Posterior vena cava (tissue), 2 donors: ENCODE results near the gene FEV. TPM values are rescaled to one million over a fixed set of nuclear protein-coding genes. Genes with fewer than 3 reads are reported as not detected.
A peak's percentile ranks its signal among the peaks of the same experiment; 100 is the strongest.

Experiments used
- DNase-seq: peaks from one replicate; pipeline ENCODE4 v3.0.0-alpha.2; 2020; ENCODE audit warnings: low spot score
- intact Hi-C, 2 donors: fragments of 100-400 bp; cut with DNase I; formaldehyde crosslinking; loops; one replicate each; pipeline versions ENCODE4 v1.14.1 to v1.14.2; 2022 to 2023
- total RNA-seq, 2 donors: library from RNA; stranded (reverse); fragmentation: NEBNext Ultra II Directional; extraction: Animal tissue kit (Norgen Biotek cat#: 25700); gene quantifications; one replicate each; pipeline ENCODE4 v1.2.1, GENCODE V29; 2021
- donor health status: DM: yes; HTN: yes; CAD: no.
- donor health status: DM: yes; HTN: yes; CAD: no.

Gene FEV
- total RNA-seq, 2 donors from 2014 or later = not detected

DNA sequence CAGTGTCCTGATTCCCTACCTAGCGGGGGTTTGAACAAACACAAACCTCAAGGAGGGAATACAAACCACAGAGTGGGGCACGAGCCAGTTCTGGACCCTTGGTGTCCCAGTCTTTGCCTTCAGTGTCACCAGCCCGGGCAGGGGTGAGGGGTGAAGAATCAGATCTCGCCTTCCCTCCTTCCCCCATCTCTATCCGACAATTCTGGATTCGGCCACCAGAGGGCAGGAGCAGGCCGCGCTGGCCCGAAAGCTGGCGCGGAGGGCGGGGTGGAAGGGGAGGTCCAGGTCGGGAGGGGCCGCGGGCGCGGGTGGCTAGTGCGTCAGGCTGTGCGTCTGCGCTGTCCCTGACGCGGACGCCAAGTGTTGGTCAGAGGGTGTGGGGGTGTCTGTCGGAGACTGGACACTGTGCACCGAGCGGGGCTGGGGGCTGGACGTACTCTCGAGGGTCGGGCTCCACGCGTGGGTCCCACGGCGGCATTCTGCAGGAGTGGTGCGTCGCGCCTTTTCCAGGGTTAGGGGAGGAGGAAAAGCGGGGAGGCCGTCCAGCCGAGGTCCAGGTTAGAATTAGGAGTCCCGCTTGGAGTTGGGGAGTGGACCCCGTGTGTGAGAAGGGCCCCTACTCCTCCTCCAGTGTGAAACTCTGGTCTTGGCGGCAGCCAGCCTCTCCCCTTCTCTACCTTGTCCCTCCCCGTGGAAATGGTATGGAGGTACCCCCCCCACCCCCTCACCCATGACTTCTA is 11.2 kb upstream of the FEV start:
- peak; percentile 96 for DNase-seq
- intact Hi-C loops = no loop called here

DNA sequence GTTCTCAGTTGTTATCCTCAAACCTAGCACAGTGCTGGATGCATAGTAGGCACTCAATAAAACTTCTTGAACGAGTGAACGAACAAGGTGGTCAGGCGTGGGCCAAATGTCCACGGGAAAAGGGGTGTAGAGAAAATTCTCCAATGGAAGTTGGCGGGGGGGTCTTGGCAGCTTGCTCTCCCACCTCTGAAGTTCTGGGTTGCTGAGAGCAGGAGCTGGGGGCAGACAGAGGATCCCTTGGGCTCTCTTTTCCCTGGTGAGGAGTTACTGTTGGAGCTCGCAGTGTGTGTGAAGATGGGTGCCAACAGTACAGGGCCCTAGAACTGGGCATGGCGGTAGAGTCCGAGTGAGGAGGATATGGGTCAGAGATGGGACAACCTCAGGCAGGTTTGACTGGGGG is 10.6 kb upstream of the FEV start:
- intact Hi-C loops = no loop called here
- DNase-seq = no peak

DNA sequence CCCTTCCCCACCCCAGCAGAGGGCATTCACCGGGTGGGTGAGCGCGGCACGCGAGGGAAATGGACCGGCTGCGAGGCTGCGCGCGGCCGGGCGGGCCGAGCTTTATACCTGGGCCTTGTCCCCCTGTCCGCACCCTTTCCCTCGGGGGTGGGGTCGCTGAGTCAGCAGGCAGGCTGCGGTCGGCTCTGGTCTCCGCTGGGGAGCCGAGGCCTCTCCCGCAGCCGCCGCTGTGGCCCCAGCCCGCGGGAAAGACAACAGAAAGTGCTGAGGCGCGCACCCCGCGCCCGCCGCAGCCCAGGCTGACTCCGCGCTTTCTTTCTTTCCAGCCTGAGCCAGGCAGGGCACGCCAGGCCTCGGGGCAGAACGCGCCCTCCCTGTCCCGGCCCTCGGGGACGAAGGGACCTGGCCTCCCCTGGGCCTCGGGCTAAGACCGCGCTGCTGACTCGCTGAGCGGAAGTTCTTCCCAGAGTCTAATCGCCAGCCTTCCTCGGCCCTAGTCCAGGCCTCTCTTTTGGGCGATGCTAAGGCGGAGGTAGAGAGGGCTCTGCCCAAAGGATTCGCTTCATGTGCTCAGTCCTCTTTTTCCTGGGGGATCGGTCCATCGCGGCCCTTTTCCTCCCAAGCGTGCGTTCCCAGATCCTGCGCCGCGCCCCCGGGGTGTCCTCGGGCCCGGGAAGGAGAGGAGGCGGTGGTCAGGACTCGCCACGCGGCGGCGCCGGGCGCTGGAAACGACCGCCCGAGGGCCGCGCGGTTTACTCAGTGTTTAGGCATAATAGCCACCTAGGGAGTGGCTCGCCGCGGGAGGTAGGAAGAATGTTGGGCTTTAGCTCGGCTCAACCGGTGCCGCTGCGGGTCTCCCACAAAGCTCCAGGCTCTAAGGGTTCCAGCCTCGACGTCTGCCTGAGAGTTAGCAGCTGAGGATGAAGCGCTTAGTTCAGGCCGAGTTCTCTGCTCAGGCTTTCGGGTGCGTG is 8.6 kb upstream of the FEV start, which contains the start of gene CRYBA2:
CRYBA2 (minus strand) TSS at position 78 of the 971 bp plus-strand sequence. CDS start 246 bp downstream, outside the sequence.
- DNase-seq = no peak
- intact Hi-C loops = no loop called here

- DNase-seq = peak; percentile 73
- intact Hi-C loops = no loop called here
Observed at GRCh38 chr2:218992703-218993344, 7.8 kb upstream of the FEV start.

DNA sequence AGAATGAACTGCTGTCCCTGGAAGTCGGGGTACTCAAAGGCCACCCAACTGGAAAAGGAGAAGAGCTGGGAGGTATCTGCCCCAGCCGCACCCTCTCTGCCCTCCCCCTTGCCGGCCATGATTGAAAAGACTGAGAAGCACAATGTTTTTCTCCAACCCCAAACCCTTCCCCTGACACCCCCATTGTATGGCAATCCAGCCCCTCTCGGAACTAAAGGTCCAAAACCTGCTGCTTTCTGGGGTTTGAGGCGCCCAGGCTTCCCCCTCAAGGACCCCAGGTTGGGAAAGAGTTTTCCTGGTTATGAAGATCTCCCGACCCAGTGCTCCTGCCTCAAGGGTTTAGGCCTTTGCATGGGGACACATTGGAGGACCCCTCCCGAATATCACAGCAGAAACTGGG is 7.2 kb upstream of the FEV start:
- peak; percentile 23 for DNase-seq
- intact Hi-C loops = no loop called here

DNA sequence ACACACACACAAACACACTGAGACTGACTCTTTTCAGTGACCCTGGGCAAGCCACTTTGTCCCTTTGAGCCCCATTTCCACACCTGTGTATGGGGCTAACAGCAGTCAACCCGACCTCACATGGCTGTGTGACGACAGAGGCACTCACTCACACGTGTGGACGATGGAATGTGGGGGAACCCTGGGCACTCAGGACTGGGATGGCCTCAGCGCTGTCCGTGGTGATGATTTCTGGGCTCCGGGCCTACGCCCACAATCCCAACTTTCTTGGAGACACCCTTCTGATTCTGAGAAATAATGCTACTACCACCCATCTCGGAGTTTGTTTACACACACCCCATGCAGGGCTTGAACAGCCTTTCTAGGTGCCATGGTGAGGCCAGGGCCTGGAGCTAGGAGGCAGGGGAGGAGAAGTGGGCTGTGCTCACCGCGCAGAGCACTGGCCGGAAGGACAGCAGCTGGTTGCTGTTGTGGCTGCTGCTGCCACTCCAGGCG is 6.7 kb upstream of the FEV start:
- peak; percentile 76 for DNase-seq
- intact Hi-C loops = no loop called here

DNA sequence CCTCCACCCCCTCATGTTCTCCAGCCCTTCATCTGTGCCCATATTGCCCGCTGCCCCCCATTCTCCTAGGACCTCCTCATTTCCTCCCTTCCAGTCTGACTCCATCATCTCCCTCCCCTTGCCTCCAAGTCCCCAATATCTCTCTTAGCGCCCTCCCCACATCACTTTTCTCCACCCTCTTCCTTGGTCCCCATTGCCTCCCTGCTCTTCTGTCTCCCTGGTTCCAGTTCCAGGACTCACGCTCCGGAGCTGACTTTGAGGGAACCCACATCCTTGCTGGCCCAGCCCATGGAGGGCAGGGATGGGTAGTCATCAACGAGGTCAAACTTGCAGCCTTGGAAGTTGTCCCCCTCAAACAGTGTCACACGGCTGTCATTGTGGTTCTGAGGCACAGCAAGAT is 5.6 kb upstream of the FEV start:
- intact Hi-C loops = no loop called here
- DNase-seq = peak; percentile 35

- peak; percentile 69 for DNase-seq
- intact Hi-C loops = no loop called here
Observed at GRCh38 chr2:218990052-218990451, 5.1 kb upstream of the FEV start.

GRCh38 chr2:218988650-218989049 is 3.7 kb upstream of the FEV start:
- intact Hi-C loops = no loop called here
- peak; percentile 42 for DNase-seq

DNA sequence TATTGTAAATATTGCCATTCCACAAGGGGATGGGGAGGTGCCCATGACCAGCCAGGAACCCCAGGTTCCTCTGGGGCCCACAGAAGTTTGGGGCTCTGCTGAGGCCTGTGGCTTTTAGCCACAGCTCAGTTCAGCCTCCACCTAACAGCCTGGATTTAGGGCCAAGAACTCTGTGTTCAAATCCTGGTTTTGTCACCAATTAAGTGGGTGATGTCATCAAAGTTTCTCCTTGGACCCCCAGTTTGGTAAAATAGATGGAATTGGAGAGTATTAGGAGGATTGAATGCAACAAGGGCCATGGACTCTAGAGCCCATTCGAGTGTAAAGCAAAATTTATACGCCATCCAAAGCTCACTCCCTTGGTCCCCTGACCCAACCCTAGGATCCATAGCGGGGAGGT is 3.2 kb upstream of the FEV start:
- DNase-seq = peak; percentile 6
- intact Hi-C loops = no loop called here

DNA sequence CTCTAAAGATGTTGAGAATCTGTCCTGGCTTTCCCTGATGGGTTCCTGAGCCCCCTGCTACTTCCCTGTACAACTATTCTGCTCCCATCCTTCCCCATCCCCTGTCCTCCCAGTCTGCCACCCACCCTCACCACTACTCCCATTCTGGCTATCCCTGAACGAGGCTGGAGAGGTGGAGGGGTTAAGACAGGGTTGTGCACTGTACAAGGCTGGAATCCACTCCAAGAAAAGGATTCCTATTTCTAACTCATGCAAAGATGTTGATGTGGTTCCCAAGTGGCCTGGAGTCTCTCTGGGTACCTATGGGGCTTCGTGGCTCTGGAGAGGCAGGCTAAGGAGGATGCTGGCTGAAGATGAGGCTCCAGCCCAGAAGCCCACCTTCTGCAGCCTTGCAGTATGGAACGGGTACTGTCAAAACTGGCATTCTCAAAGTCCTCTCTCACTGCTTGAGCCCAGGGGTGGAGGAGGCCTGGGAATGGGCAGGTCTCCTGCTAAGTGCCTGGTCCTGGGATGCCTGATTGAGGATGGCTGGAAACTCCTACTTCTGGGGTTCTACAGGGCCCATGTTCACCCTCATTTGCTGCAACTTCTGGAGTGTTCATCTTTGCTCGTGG is 1.3 kb upstream of the FEV start:
- DNase-seq = peak; percentile 65
- intact Hi-C loops = no loop called here

DNA sequence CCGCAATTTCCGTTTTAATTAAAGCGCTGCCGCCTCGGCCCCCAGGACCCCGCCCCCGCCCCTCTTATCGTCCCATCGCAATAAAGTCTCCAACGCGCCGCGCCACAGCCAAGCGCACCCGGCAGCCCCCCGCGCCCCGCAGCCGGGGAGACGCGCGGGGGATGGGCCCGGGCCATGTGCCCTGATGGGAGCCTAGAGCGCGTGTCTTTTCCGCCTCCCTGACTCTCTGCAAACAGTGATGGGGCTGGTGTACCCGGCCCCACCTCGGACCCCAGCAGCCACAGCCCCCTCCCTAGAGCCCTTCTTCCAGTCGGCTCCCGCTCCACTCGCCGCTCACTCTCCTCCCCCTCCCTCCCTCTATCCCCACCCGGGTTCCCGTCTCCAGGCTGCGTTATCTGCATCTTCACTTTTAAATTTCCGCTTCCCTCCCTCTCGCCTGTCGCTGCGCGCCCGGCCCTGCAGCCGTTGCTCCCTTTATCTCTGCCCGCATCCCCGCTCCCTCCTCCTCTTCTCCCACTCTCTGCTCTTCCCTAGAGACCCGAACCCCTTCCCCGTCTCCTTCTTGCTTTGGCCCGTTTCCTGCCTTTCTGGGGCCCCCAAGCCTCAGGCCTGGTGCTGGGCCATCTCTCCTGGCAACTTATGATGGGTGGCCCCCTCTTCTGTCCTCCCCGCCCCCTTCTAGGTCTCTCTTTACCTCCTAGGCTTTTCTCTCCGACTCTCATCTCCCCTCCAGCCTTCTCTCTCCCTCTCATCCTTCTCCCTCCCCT is 524 bp upstream of the FEV start:
- intact Hi-C loops = no loop called here
- DNase-seq = peak; percentile 68

GRCh38 chr2:218984239-218985020 is 554 bp downstream of the FEV start:
- intact Hi-C loops = no loop called here

GRCh38 chr2:218983934-218984238 is 1.1 kb downstream of the FEV start:
- peak; percentile 67 for DNase-seq
- intact Hi-C loops = no loop called here

More at GRCh38 chr2:218984239-218985020, 554 bp downstream of the FEV start:
- DNase-seq = peak; percentile 77

DNA sequence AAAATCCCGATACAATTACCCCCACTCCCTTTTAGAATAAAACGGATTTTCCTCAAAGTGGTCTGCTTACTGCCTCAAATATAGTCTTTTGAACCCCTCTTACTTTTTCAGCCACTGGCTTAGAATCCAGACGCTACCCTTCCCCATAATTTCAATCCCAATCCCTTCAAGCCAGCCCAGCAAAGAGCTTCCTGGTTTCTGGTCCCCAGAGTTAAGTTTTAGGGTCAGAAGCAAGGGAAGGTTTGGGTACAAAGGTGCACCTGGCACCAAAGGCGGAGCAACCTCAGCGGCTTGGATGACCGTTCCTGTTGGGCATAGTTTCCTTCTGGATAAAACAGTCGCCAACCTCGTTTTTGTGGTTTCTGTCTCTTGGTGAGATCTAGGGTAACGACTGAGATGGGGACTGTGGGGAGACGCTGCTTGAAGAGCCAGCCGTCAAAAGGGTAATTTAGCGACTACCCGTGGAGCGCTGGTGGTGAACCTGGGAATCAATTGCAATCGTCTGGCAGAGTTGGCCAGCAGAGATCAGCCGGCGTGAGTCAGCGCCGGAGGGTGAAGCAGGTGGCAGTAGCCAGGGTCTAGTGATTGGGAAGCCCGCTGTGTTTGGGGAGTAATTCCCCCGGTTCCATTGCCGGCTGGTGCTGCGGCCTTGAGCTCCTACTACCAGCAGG is 1.6 kb downstream of the FEV start:
- peak; percentile 58 for DNase-seq
- intact Hi-C loops = no loop called here

DNA sequence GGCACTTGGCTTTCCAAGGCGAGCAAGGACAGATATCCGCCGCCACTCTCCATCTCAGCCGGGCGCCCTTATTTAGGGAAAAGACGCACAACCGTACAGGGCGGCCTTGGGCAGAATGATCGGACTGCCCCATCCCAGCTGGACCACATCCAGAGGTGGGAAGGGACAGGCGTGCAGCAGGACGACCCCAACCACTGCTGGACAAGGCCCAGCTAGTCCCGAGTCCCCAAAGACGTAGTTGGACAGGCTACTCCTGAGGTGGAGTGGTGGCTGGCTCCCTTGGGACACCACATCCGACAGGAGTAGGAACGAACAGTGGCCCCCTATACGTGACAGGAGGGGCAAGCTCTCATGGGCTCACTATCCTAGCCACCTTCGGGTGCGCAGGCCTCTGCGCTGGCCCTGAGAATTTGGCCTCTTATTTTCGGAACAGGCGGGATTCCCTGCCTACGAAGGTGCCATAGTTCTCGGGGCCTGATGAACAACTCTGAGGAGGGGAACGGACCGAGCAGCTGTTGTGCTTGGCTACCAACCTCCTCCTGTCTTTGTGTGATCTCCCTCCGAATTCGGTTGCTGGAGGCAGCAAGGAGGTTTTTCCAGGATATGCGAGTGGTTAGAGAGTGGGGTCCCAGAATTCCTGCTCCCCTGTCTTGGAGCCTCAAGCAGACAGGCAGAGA is 2.3 kb downstream of the FEV start:
- intact Hi-C loops = no loop called here

More for the DNA sequence above, 2.3 kb downstream of the FEV start:
- DNase-seq = peak; percentile 57
